Activated CD4-positive, alpha-beta memory T cell treated with anti-CD3 and anti-CD28 coated beads, Interleukin-2, amount 10 ng/mL, durations not matched to agents 7 days and 5 days (primary cell): ENCODE measurements around the gene GGTA1. TPM values are rescaled to one million over a fixed set of nuclear protein-coding genes. Genes with fewer than 3 reads are reported as not detected.

Source experiments
- CTCF ChIA-PET: fragments of 350-600 bp; sonication (Branson Sonifier 250); formaldehyde crosslinking; loops from one replicate; lab custom pipeline; 2021; ENCODE audit warnings: antibody characterized with exemption, inconsistent platforms; lab: Charles Lee
- POLR2A ChIA-PET: fragments of 350-600 bp; sonication (Branson Sonifier 250); formaldehyde crosslinking; loops from one replicate; lab custom pipeline; 2021; ENCODE audit warnings: antibody characterized with exemption; lab: Charles Lee
- DNase-seq: peaks from one replicate; pipeline ENCODE4 v3.0.0-alpha.2; 2020
- H3K27ac Mint-ChIP-seq: one replicate; pipeline ENCODE4 v1.8.0; 2021; ENCODE audit warnings: mild to moderate bottlenecking, mixed read lengths
- H3K27me3 Mint-ChIP-seq: one replicate; pipeline ENCODE4 v1.8.0; 2021; ENCODE audit warnings: mixed read lengths
- H3K36me3 Mint-ChIP-seq: one replicate; pipeline ENCODE4 v1.8.0; 2021; ENCODE audit warnings: low read depth, mixed read lengths
- H3K4me1 Mint-ChIP-seq: one replicate; pipeline ENCODE4 v1.8.0; 2021; ENCODE audit warnings: mixed read lengths
- H3K4me3 Mint-ChIP-seq: one replicate; pipeline ENCODE4 v1.8.0; 2021; ENCODE audit warnings: mild to moderate bottlenecking, mixed read lengths
- H3K9me3 Mint-ChIP-seq: one replicate; pipeline ENCODE4 v1.8.0; 2021; ENCODE audit warnings: mixed read lengths
- total RNA-seq, 2 experiments: library from RNA; stranded (reverse); gene quantifications; one replicate each; pipeline ENCODE4 v1.2.3, GENCODE V29; 2021

GGTA1 gene
- total RNA-seq, 2 experiments from 2014 or later, result not detected

DNA sequence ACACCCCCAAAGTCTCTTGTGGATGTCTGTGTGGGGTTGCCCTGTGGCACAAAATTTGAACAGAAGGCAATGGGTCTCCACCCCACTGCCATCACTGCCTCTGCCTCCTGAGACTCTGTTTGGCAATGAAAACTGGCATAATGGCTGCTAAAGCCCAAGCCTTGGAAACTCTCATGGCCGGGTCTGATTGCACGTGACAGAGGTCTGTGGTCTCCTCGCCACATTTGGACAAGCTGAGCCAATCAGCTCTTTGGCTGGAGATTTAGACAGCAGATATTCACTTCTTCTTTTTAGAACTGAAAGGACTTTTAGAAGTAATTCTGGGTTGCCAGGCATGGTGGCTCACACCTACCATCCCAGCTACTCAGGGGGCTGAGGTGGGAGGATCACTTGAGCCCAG is 5.5 kb downstream of the GGTA1 start:
- Mint-ChIP-seq H3K9me3 (no peaks in the 10 kb centered on the region), H3K4me3 (no peak overlapping the region), H3K27me3 (peaks cover 32% of the 10 kb centered on the region), H3K4me1 (peaks cover 11% of the 10 kb centered on the region), H3K27ac (no peak overlapping the region), H3K36me3 (no peaks in the 10 kb centered on the region)
- CTCF ChIA-PET, result interaction anchor here (0.5 kb wide), 1 partner anchor 55 kb away, joined by 3 read pairs; no protein-coding TSS in a partner anchor
- DNase-seq, result no peak
- POLR2A ChIA-PET, result no interaction called here

GRCh38 chr9:121491111-121491510 is 8.5 kb downstream of the GGTA1 start:
- Mint-ChIP-seq H3K36me3 (no peaks in the 10 kb centered on the region), H3K27me3 (peaks cover 7% of the 10 kb centered on the region), H3K27ac (no peak overlapping the region), H3K4me3 (no peak overlapping the region), H3K4me1 (no peaks in the 10 kb centered on the region), H3K9me3 (no peaks in the 10 kb centered on the region)
- ChIA-PET POLR2A (no interaction called here), CTCF (no interaction called here)
- no peak for DNase-seq

DNA sequence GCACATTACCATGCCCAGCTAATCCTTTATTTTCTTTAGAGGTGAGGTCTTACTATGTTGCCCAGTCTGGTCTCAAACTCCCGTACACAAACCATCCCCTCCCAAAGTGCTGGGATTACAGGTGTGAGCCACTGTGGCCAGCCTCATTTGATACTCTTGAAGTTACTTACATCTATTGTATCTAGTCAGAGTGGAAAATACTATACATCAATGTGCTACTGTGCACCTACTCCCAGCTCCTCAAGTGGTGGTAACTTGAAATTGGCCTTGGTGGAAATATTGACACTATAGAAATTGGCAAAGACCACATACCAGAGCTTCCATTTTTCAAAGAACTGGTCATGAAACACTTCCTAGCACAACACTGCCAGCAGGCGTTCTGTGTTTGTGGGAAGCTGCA is 10.3 kb downstream of the GGTA1 start:
- DNase-seq, result no peak
- Mint-ChIP-seq H3K27me3 (peaks cover 4% of the 10 kb centered on the region), H3K27ac (no peak overlapping the region), H3K9me3 (no peaks in the 10 kb centered on the region), H3K4me3 (no peak overlapping the region), H3K36me3 (no peaks in the 10 kb centered on the region), H3K4me1 (no peaks in the 10 kb centered on the region)
- ChIA-PET CTCF (interaction anchor here (1.2 to 2.7 kb wide), 2 partner anchors 8 to 11 kb away, joined by 5 to 7 read pairs; partner anchors contain the start of gene GGTA1), POLR2A (no interaction called here)

DNA sequence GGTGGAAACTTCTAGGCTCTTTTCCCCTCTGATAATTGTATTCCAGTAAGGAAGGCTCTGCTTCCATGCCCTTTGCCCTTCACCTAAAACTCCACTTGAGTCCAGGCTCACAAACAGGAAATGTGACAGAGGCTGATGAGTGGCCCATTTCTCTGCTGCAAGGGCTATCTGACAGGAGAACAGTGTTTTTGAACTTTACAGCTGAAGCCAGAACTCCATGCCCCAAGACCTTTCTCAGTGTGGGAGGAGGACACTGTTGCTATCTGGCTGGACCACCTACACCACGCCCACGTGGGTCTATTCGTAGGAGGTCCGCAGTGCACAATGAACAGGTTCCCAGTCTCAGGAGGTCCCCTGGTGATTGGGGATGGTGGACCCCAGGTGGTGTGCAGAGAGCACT is 13.6 kb downstream of the GGTA1 start:
- POLR2A ChIA-PET, result no interaction called here
- Mint-ChIP-seq H3K27ac (no peak overlapping the region), H3K4me3 (no peak overlapping the region), H3K36me3 (no peaks in the 10 kb centered on the region), H3K9me3 (no peaks in the 10 kb centered on the region), H3K4me1 (no peaks in the 10 kb centered on the region), H3K27me3 (peaks cover 5% of the 10 kb centered on the region)
- CTCF ChIA-PET, result no interaction called here
- no peak for DNase-seq

- no peak overlapping the region for H3K4me3 Mint-ChIP-seq
- peaks cover 5% of the 10 kb centered on the region for H3K27me3 Mint-ChIP-seq
- H3K4me1 Mint-ChIP-seq, result no peaks in the 10 kb centered on the region
- ChIA-PET POLR2A (no interaction called here), CTCF (no interaction called here)
- no peak for DNase-seq
- no peak overlapping the region for H3K27ac Mint-ChIP-seq
- H3K9me3 Mint-ChIP-seq, result no peaks in the 10 kb centered on the region
- no peaks in the 10 kb centered on the region for H3K36me3 Mint-ChIP-seq
Observed at GRCh38 chr9:121485623-121486022, 14.0 kb downstream of the GGTA1 start.

GRCh38 chr9:121484651-121485446 is 14.8 kb downstream of the GGTA1 start:
- H3K27ac Mint-ChIP-seq, result no peak overlapping the region
- CTCF ChIA-PET, result no interaction called here

DNA sequence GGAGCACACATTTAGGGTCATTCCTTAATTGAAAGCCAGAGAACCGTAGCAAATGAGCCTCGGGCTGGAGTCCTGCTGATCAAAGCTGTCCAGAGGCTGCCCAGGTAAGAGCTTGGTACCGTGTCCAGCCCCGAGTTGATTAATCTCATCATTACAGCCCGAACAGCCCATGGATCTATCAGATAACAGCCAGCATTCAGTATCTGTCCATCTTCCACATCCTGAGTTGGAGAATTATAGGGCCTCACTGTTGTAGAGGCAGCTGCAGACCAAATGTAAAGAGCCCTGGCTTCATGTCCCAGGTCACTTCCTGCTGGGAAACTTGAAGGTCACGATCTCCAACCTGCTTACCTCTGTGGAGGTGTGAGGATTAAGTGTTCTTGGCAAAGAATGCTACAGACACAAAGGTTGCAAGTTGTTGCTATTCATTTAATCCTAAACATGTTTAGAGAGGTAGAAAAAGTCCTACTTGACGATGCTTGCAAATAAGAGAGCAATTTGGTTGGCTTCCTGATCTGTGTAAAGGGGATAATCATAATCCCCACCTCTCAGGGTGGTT is 16.1 kb downstream of the GGTA1 start:
- POLR2A ChIA-PET, result no interaction called here
- H3K27me3 Mint-ChIP-seq, result peaks cover 5% of the 10 kb centered on the region
- CTCF ChIA-PET, result no interaction called here
- H3K27ac Mint-ChIP-seq, result no peak overlapping the region
- H3K36me3 Mint-ChIP-seq, result no peaks in the 10 kb centered on the region
- H3K9me3 Mint-ChIP-seq, result no peaks in the 10 kb centered on the region
- DNase-seq, result no peak
- H3K4me3 Mint-ChIP-seq, result no peak overlapping the region
- no peaks in the 10 kb centered on the region for H3K4me1 Mint-ChIP-seq

More at GRCh38 chr9:121484651-121485446, 14.8 kb downstream of the GGTA1 start:
- POLR2A ChIA-PET, result no interaction called here
- H3K4me1 Mint-ChIP-seq, result no peaks in the 10 kb centered on the region
- no peaks in the 10 kb centered on the region for H3K36me3 Mint-ChIP-seq
- no peak overlapping the region for H3K4me3 Mint-ChIP-seq
- H3K9me3 Mint-ChIP-seq, result no peaks in the 10 kb centered on the region
- H3K27me3 Mint-ChIP-seq, result peaks cover 5% of the 10 kb centered on the region
- no peak for DNase-seq

GRCh38 chr9:121483049-121483448 is 16.6 kb downstream of the GGTA1 start:
- ChIA-PET POLR2A (no interaction called here), CTCF (no interaction called here)
- no peak for DNase-seq
- H3K27ac Mint-ChIP-seq, result no peak overlapping the region
- H3K27me3 Mint-ChIP-seq, result peaks cover 5% of the 10 kb centered on the region
- H3K36me3 Mint-ChIP-seq, result no peaks in the 10 kb centered on the region
- no peaks in the 10 kb centered on the region for H3K9me3 Mint-ChIP-seq
- H3K4me3 Mint-ChIP-seq, result no peak overlapping the region
- H3K4me1 Mint-ChIP-seq, result no peaks in the 10 kb centered on the region

DNA sequence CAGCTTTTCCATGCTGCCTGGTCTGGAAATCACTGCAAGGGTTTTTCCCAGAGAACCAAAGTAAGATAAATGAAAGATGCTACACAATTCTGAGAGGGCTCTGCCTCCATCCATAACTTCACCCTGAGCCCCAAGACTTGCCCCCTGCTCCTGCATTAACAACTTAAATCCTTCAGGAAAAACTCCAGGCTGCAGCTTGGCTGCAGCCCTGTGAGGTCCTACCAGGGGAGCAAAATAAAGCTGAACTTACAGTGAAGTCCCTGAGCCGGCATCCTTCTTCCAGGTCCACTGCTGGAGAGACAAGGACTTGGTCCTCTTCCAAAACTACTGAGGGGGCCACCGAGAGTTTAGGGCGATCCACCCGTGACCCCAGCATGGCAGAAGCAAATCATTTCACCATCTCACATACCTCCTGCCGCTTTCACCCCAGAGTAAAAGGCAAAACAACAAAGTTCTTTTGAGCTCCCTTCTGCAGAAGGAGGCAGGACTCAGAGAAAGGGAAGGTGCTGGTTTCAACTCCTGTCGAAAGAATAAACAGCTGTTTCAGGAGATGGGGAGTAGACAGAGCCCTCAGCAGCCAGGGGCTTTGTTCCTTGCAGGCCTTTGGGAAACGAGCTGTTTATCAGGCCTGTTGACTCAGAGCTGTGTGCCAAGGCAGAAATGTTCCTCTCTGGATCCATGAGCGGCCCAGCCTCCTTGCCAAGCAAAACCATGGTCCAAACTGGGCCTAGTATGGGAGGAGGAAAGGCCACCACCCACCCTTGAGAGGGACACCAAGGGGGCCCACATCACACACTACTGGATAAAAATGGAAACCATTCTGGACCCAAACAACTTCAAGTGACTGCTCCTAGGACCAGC is 20.6 kb downstream of the GGTA1 start:
- Mint-ChIP-seq H3K36me3 (no peaks in the 10 kb centered on the region), H3K4me3 (no peak overlapping the region), H3K27me3 (peaks cover 4% of the 10 kb centered on the region), H3K4me1 (no peaks in the 10 kb centered on the region), H3K27ac (no peak overlapping the region), H3K9me3 (no peaks in the 10 kb centered on the region)
- ChIA-PET POLR2A (no interaction called here), CTCF (no interaction called here)
- no peak for DNase-seq

DNA sequence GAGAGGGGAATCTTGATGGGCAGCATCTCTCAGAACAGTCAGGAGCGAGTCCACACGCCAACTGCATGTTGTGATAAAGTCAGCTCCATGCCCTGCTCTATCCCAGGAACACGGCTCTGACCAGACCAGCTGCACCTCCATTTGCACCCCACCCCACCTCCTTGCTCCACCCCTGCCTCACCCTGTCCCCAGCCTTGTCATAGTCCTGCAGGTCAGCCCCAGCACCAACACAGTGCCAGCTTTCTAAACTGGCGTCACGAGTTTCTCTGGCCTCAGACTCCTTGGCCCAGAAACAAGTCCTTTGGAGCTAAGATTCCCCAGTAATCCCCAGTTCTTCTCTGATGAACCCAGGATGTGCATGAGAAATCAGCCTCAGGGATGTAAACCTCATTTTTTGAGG is 23.5 kb downstream of the GGTA1 start:
- Mint-ChIP-seq H3K4me3 (no peak overlapping the region), H3K9me3 (no peaks in the 10 kb centered on the region), H3K27ac (no peak overlapping the region), H3K27me3 (peaks cover 16% of the 10 kb centered on the region), H3K4me1 (no peaks in the 10 kb centered on the region), H3K36me3 (no peaks in the 10 kb centered on the region)
- ChIA-PET POLR2A (no interaction called here), CTCF (no interaction called here)
- no peak for DNase-seq

DNA sequence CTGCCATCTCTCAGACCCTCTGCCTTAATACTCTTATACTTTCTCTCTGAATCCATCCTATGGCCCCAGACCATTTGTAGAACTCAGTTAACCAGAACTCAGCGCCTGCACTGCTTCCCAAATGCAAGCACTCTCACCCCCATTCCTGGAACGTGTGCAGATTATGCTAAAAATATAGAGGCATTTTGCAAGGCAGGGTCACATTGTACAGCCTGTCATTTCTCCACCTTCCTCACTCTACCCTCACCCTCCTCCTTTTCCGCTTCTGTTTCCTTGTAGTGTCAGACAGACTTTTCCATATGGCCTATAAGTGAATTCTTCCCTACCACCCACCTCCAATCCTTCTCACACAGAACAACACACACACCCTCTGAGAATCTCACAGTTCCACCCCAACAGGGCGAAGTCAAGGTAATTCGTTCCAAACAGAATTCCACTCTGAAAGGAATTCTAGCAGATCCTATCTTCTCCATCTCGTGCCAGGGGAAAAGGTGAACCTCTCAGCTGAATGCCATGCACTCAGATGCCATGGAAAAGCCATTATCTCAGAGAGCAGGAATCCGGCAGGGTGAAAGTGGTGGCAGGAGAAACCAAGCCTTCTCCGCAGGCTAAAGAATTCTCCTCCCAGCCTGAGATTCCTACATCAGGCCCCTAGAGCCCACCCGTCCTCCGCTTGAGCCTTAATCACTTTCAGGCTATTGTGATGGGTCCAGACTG is 25.3 kb downstream of the GGTA1 start:
- no peaks in the 10 kb centered on the region for H3K9me3 Mint-ChIP-seq
- no peaks in the 10 kb centered on the region for H3K36me3 Mint-ChIP-seq
- H3K4me3 Mint-ChIP-seq, result no peak overlapping the region
- H3K4me1 Mint-ChIP-seq, result no peaks in the 10 kb centered on the region
- DNase-seq, result no peak
- ChIA-PET CTCF (no interaction called here), POLR2A (no interaction called here)
- peaks cover 23% of the 10 kb centered on the region for H3K27me3 Mint-ChIP-seq
- no peak overlapping the region for H3K27ac Mint-ChIP-seq

DNA sequence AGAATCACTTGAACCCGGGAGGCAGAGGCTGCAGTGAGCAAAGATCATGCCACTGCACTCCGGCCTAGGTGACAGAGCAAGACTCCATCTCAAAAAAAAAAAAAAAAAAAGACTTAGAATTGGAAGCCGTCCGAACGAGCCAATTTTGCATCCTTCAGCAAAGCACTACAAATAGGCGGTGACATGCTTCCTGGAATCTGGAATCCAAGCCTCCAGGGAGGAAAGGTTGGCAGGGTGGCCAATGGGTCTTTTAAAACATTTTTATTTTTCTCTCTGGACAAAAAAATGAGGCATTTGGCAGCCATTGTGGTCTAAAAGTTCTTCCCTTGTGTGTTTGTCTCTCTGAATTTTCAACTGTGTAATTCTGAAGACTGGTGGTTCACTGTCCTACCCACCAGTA is 26.4 kb downstream of the GGTA1 start:
- H3K9me3 Mint-ChIP-seq, result no peaks in the 10 kb centered on the region
- no peaks in the 10 kb centered on the region for H3K36me3 Mint-ChIP-seq
- no peak for DNase-seq
- ChIA-PET CTCF (no interaction called here), POLR2A (no interaction called here)
- H3K27me3 Mint-ChIP-seq, result peaks cover 31% of the 10 kb centered on the region
- H3K4me3 Mint-ChIP-seq, result no peak overlapping the region
- H3K27ac Mint-ChIP-seq, result no peak overlapping the region
- H3K4me1 Mint-ChIP-seq, result no peaks in the 10 kb centered on the region

DNA sequence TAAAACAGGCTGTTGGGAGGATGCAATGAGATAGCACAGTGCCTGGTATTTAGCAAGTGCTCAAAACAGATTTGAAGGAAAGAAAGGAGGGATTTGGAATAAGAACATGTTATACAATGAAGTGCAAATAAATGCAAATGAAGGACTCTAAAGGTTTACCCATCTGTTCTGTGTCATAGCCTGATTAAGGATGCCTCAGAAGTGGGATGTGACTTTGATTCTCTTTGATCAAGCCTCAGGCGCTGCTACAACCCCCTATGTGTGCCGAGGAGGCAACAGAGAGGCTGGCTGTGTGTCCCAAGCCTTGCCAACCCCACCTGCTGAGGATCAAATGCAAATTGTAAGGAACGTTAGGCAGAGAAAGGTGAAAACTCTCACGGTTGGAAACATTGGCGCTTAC is 27.2 kb downstream of the GGTA1 start:
- H3K4me1 Mint-ChIP-seq, result no peaks in the 10 kb centered on the region
- peaks cover 34% of the 10 kb centered on the region for H3K27me3 Mint-ChIP-seq
- no peak for DNase-seq
- H3K36me3 Mint-ChIP-seq, result no peaks in the 10 kb centered on the region
- CTCF ChIA-PET, result no interaction called here
- no peak overlapping the region for H3K27ac Mint-ChIP-seq
- POLR2A ChIA-PET, result no interaction called here
- no peaks in the 10 kb centered on the region for H3K9me3 Mint-ChIP-seq
- H3K4me3 Mint-ChIP-seq, result no peak overlapping the region
